ENCODE data around the gene DNER.
A peak's percentile ranks its signal among the peaks of the same experiment; 100 is the strongest.

The DNER gene

GRCh38 chr2:229673676-229674075 lies 40.7 kb downstream of the DNER start:
- POLR2A ChIA-PET (ENCODE audit: low non-redundant PET): no interaction called here
- no peak overlapping the region for H3K27ac ChIP-seq
- CTCF ChIA-PET: no interaction called here
- no peak for DNase-seq (ENCODE audit: low spot score)
- TF ChIP-seq CTCF (conservative IDR thresholded peaks at IDR 0.05; ENCODE audit: low read depth): no peak

- H3K27ac ChIP-seq: no peak overlapping the region
- no peak for DNase-seq (ENCODE audit: low spot score)
- POLR2A ChIA-PET (ENCODE audit: low non-redundant PET): no interaction called here
- no peak for TF ChIP-seq CTCF (conservative IDR thresholded peaks at IDR 0.05; ENCODE audit: low read depth)
- CTCF ChIA-PET: no interaction called here
Observed at GRCh38 chr2:229672021-229672420, 42.3 kb downstream of the DNER start.

- ChIA-PET POLR2A (ENCODE audit: low non-redundant PET) (no interaction called here), CTCF (no interaction called here)
Observed at GRCh38 chr2:229669841-229670240, 44.5 kb downstream of the DNER start.

GRCh38 chr2:229666811-229667210 lies 47.5 kb downstream of the DNER start:
- TF ChIP-seq CTCF (conservative IDR thresholded peaks at IDR 0.05; ENCODE audit: low read depth): no peak
- ChIA-PET CTCF (no interaction called here), POLR2A (ENCODE audit: low non-redundant PET) (no interaction called here)
- DNase-seq (ENCODE audit: low spot score): no peak
- H3K27ac ChIP-seq: no peak overlapping the region

More at GRCh38 chr2:229669841-229670240, 44.5 kb downstream of the DNER start:
- DNase-seq (ENCODE audit: low spot score): no peak
- no peak overlapping the region for H3K27ac ChIP-seq
- no peak for TF ChIP-seq CTCF (conservative IDR thresholded peaks at IDR 0.05; ENCODE audit: low read depth)

GRCh38 chr2:229665158-229665557 lies 49.2 kb downstream of the DNER start:
- no peak for TF ChIP-seq CTCF (conservative IDR thresholded peaks at IDR 0.05; ENCODE audit: low read depth)
- CTCF ChIA-PET: no interaction called here
- no peak for DNase-seq (ENCODE audit: low spot score)

GRCh38 chr2:229661478-229661877 lies 52.9 kb downstream of the DNER start:
- POLR2A ChIA-PET (ENCODE audit: low non-redundant PET): no interaction called here
- DNase-seq (ENCODE audit: low spot score): no peak
- TF ChIP-seq CTCF (conservative IDR thresholded peaks at IDR 0.05; ENCODE audit: low read depth): no peak

More at GRCh38 chr2:229665158-229665557, 49.2 kb downstream of the DNER start:
- POLR2A ChIA-PET (ENCODE audit: low non-redundant PET): no interaction called here
- no peak overlapping the region for H3K27ac ChIP-seq

GRCh38 chr2:229660951-229661350 lies 53.4 kb downstream of the DNER start:
- no peak for TF ChIP-seq CTCF (conservative IDR thresholded peaks at IDR 0.05; ENCODE audit: low read depth)
- CTCF ChIA-PET: interaction anchor here (0.5 kb wide), 1 partner anchor 413 kb away, joined by 3 read pairs; no protein-coding TSS in a partner anchor
- POLR2A ChIA-PET (ENCODE audit: low non-redundant PET): interaction anchor here (0.7 kb wide), 1 partner anchor 253 kb away, joined by 3 read pairs; no protein-coding TSS in a partner anchor
- no peak overlapping the region for H3K27ac ChIP-seq
- DNase-seq (ENCODE audit: low spot score): peak; percentile 38

More at GRCh38 chr2:229661478-229661877, 52.9 kb downstream of the DNER start:
- H3K27ac ChIP-seq: no peak overlapping the region
- CTCF ChIA-PET: no interaction called here

Data from RWPE1 (cell line).